OCI-LY1 (cell line): ENCODE measurements around the gene MAPK1.

Experiments
- H2AFZ ChIP-seq: fragments of 200-600 bp; sonication (generic), shearing (Covaris generic); 2 replicates; pipeline ENCODE4 v1.6.0; 2014; ENCODE audit warnings: antibody characterized with exemption, mild to moderate bottlenecking, low read length
- H3F3A ChIP-seq: fragments of 200-600 bp; sonication (generic), shearing (Covaris generic); 2 replicates; pipeline ENCODE4 v1.6.0; 2014; ENCODE audit warnings: mild to moderate bottlenecking, antibody characterized with exemption, low read length, moderate library complexity; ENCODE audit not compliant: insufficient read depth
- H3K27ac ChIP-seq: fragments of 200-600 bp; sonication (generic); 2 replicates; pipeline ENCODE4 v1.5.1; 2014; ENCODE audit warnings: low read length, mixed run types, mild to moderate bottlenecking, low read depth; ENCODE audit not compliant: poor library complexity, severe bottlenecking
- H3K27me3 ChIP-seq: fragments of 200-600 bp; sonication (generic); 2 replicates; pipeline ENCODE4 v1.6.0; 2014; ENCODE audit warnings: antibody characterized with exemption, mild to moderate bottlenecking, low read length, moderate library complexity; ENCODE audit not compliant: insufficient read depth
- H3K36me3 ChIP-seq: fragments of 200-600 bp; sonication (generic); 2 replicates; pipeline ENCODE4 v1.6.1; 2014; ENCODE audit warnings: mild to moderate bottlenecking, antibody characterized with exemption, low read length, moderate library complexity, mixed read lengths; ENCODE audit not compliant: insufficient read depth
- H3K4me1 ChIP-seq: fragments of 200-600 bp; sonication (generic); 2 replicates; pipeline ENCODE4 v1.5.1; 2014; ENCODE audit warnings: mild to moderate bottlenecking, low read length, moderate library complexity; ENCODE audit not compliant: insufficient read depth, severe bottlenecking
- H3K4me2 ChIP-seq: fragments of 200-600 bp; sonication (generic), shearing (Covaris generic); 2 replicates; pipeline ENCODE4 v1.6.1; 2014; ENCODE audit warnings: low read length
- H3K4me3 ChIP-seq: fragments of 200-600 bp; sonication (generic); 2 replicates; pipeline ENCODE4 v1.5.1; 2014; ENCODE audit warnings: low read length, low read depth, mild to moderate bottlenecking, mixed read lengths; ENCODE audit not compliant: poor library complexity, severe bottlenecking
- H3K79me2 ChIP-seq: fragments of 200-600 bp; shearing (Covaris generic); 2 replicates; pipeline ENCODE4 v1.6.1; 2016; ENCODE audit warnings: mixed run types, low read length, mixed read lengths; ENCODE audit not compliant: insufficient read depth
- H3K9ac ChIP-seq: fragments of 200-600 bp; sonication (generic), shearing (Covaris generic); 2 replicates; pipeline ENCODE4 v1.6.1; 2014; ENCODE audit warnings: mild to moderate bottlenecking, low read length, mixed read lengths
- H3K9me2 ChIP-seq: fragments of 200-600 bp; sonication (generic), shearing (Covaris generic); 2 replicates; pipeline ENCODE4 v1.6.1; 2014; ENCODE audit warnings: low read depth, mild to moderate bottlenecking, low read length, mixed read lengths
- H3K9me3 ChIP-seq: fragments of 200-600 bp; shearing (Covaris generic); 2 replicates; pipeline ENCODE4 v1.6.1; 2014; ENCODE audit warnings: low read length, mixed read lengths
- H4K20me1 ChIP-seq: fragments of 200-600 bp; sonication (generic), shearing (Covaris generic); 2 replicates; pipeline ENCODE4 v1.6.0; 2016; ENCODE audit warnings: mild to moderate bottlenecking, low read length; ENCODE audit not compliant: insufficient read depth
- CTCF ChIP-seq: fragments of 200-600 bp; sonication (generic), shearing (Covaris generic); IDR thresholded peaks from 2 replicates; pipeline ENCODE4 v1.5.1; 2017; ENCODE audit warnings: mild to moderate bottlenecking, antibody characterized with exemption, low read length, moderate library complexity, mixed read lengths
- EZH2 ChIP-seq: fragments of 200-600 bp; sonication (generic), shearing (Covaris generic); IDR thresholded peaks from 2 replicates; pipeline ENCODE4 v1.8.0; 2017; ENCODE audit warnings: borderline replicate concordance, mixed run types, mild to moderate bottlenecking, antibody characterized with exemption, low read length, moderate library complexity, mixed read lengths

Gene MAPK1

GRCh38 chr22:21868651-21869050, 1.2 kb upstream of the MAPK1 start:
- H3K4me1 ChIP-seq: peaks cover 32% of the 10 kb centered on the region
- H3K36me3 ChIP-seq: peaks cover 18% of the 10 kb centered on the region; the same call in 1 of the 2 replicates
- peaks cover 34% of the 10 kb centered on the region for H3K79me2 ChIP-seq
- no peaks in the 10 kb centered on the region for H3K9me3 ChIP-seq
- H3K4me2 ChIP-seq: peak overlapping the region; percentile 96; the same call in 1 of the 2 replicates
- H3K9ac ChIP-seq: no peak overlapping the region
- TF ChIP-seq EZH2 (no peak), CTCF (no peak)
- no peaks in the 10 kb centered on the region for H3K9me2 ChIP-seq
- no peaks in the 10 kb centered on the region for H3K27me3 ChIP-seq
- no peaks in the 10 kb centered on the region for H3F3A ChIP-seq
- peaks cover 6% of the 10 kb centered on the region; the same call in 1 of the 2 replicates for H4K20me1 ChIP-seq
- peak overlapping the region; percentile 87 for H3K4me3 ChIP-seq
- peak overlapping the region; percentile 72 for H3K27ac ChIP-seq
- H2AFZ ChIP-seq: no peak overlapping the region

GRCh38 chr22:21866833-21867527, 465 bp downstream of the MAPK1 start:
- peaks cover 50% of the 10 kb centered on the region for H3K79me2 ChIP-seq
- peak overlapping the region; percentile 96 for H3K4me2 ChIP-seq
- no peaks in the 10 kb centered on the region for H3K27me3 ChIP-seq
- peak overlapping the region; percentile 72 for H3K27ac ChIP-seq
- peaks cover 9% of the 10 kb centered on the region; the same call in 1 of the 2 replicates for H4K20me1 ChIP-seq
- peaks cover 46% of the 10 kb centered on the region for H3K4me1 ChIP-seq
- H2AFZ ChIP-seq: no peak overlapping the region
- H3K36me3 ChIP-seq: peaks cover 18% of the 10 kb centered on the region; the same call in 1 of the 2 replicates
- TF ChIP-seq EZH2: no peak
- TF ChIP-seq CTCF: no peak
- H3F3A ChIP-seq: no peaks in the 10 kb centered on the region
- no peaks in the 10 kb centered on the region for H3K9me2 ChIP-seq
- peak overlapping the region; percentile 92 for H3K9ac ChIP-seq
- H3K9me3 ChIP-seq: no peaks in the 10 kb centered on the region
- peak overlapping the region; percentile 87 for H3K4me3 ChIP-seq

GRCh38 chr22:21865041-21865440, 2.4 kb downstream of the MAPK1 start:
- peaks cover 18% of the 10 kb centered on the region; the same call in 1 of the 2 replicates for H3K36me3 ChIP-seq
- peak overlapping the region; percentile 87 for H3K4me3 ChIP-seq
- no peaks in the 10 kb centered on the region for H3K9me2 ChIP-seq
- peaks cover 9% of the 10 kb centered on the region; the same call in 1 of the 2 replicates for H4K20me1 ChIP-seq
- H3F3A ChIP-seq: no peaks in the 10 kb centered on the region
- H3K4me1 ChIP-seq: peaks cover 66% of the 10 kb centered on the region
- H3K27me3 ChIP-seq: no peaks in the 10 kb centered on the region
- peak overlapping the region; percentile 92 for H3K9ac ChIP-seq
- H3K79me2 ChIP-seq: peaks cover 70% of the 10 kb centered on the region
- H3K27ac ChIP-seq: no peak overlapping the region
- H3K4me2 ChIP-seq: peak overlapping the region; percentile 96
- no peaks in the 10 kb centered on the region for H3K9me3 ChIP-seq
- H2AFZ ChIP-seq: no peak overlapping the region
- TF ChIP-seq CTCF (no peak), EZH2 (no peak)
